H1 (cell line): ENCODE measurements around the gene SCFD1.

Experiments
- ASH2L ChIP-seq: fragments of 200-600, 300-600 bp; sonication (generic); IDR thresholded peaks from one replicate; pipeline ENCODE4 v1.7.1; 2017; ENCODE audit warnings: low read length
- CHD2 ChIP-seq: IDR thresholded peaks from 2 replicates; pipeline ENCODE4 v1.6.1; 2012; ENCODE audit warnings: low read length, improper control_type of control experiment
- CREB1 ChIP-seq: IDR thresholded peaks from 2 replicates; pipeline ENCODE4 v1.6.1; 2012; ENCODE audit warnings: inconsistent platforms
- EZH2 ChIP-seq: fragments of 200-600 bp; sonication (generic); IDR thresholded peaks from 2 replicates; pipeline ENCODE4 v1.7.1; 2012; ENCODE audit warnings: low read depth, mild to moderate bottlenecking, moderate library complexity, low read length, inconsistent platforms; ENCODE audit not compliant: severe bottlenecking
- JUN ChIP-seq: IDR thresholded peaks from 2 replicates; pipeline ENCODE4 v1.6.1; 2011; ENCODE audit warnings: low read depth, mild to moderate bottlenecking, improper control_type of control experiment, low read length
- POLR2A ChIP-seq, 2 experiments: IDR thresholded peaks; 1 replicate in 1 of 2; 2 replicates in 1 of 2; pipeline ENCODE4 v1.6.1; 2011; ENCODE audit warnings: low read depth in 2 of 2, low read length in 2 of 2, mild to moderate bottlenecking in 2 of 2; ENCODE audit errors: control extremely low read depth in 1 of 2
- SP1 ChIP-seq: IDR thresholded peaks from 2 replicates; pipeline ENCODE4 v1.6.1; 2011; ENCODE audit warnings: low read depth, low read length
- TBP ChIP-seq: IDR thresholded peaks from 2 replicates; pipeline ENCODE4 v1.6.1; 2011; ENCODE audit warnings: low read depth, low read length, improper control_type of control experiment
- YY1 ChIP-seq: IDR thresholded peaks from 2 replicates; pipeline ENCODE4 v1.6.1; 2011; ENCODE audit warnings: low read depth, mild to moderate bottlenecking, low read length
- ZNF274 ChIP-seq: IDR thresholded peaks from 2 replicates; pipeline ENCODE4 v1.7.0; 2012; ENCODE audit warnings: low read length, borderline replicate concordance; ENCODE audit errors: extremely low read depth
- TF ChIP-seq, protein P1 (sequence below), 3 experiments: IDR thresholded peaks; 1 replicate in 2 of 3; 2 replicates in 1 of 3; pipeline versions ENCODE4 v1.5.1 to v1.6.1; 2011; ENCODE audit warnings: low read length in 3 of 3, mild to moderate bottlenecking in 3 of 3, inconsistent platforms in 2 of 3, low read depth in 1 of 3, moderate library complexity in 1 of 3; ENCODE audit not compliant: insufficient read depth in 1 of 3; ENCODE audit errors: control extremely low read depth in 1 of 3

DNA sequence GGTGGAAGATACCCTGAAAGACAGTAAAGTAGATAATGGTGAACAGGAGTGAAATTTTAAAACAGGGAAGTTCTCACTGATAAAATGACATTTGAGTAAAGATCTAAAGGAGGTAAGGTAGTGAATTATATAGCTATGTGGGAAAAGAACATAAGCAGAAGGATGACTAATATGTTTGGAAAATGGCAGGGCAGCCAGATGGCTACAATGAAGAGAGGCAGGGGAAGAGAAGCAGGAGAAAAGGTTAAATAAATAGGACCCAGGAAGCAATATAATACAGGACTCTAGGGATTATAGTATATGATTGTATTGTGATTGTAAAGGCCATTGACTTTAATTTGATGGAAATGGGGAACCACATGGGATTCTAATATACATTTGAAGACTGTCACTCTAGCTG, 33.0 kb downstream of the SCFD1 start:
- TF ChIP-seq, protein P1, sequence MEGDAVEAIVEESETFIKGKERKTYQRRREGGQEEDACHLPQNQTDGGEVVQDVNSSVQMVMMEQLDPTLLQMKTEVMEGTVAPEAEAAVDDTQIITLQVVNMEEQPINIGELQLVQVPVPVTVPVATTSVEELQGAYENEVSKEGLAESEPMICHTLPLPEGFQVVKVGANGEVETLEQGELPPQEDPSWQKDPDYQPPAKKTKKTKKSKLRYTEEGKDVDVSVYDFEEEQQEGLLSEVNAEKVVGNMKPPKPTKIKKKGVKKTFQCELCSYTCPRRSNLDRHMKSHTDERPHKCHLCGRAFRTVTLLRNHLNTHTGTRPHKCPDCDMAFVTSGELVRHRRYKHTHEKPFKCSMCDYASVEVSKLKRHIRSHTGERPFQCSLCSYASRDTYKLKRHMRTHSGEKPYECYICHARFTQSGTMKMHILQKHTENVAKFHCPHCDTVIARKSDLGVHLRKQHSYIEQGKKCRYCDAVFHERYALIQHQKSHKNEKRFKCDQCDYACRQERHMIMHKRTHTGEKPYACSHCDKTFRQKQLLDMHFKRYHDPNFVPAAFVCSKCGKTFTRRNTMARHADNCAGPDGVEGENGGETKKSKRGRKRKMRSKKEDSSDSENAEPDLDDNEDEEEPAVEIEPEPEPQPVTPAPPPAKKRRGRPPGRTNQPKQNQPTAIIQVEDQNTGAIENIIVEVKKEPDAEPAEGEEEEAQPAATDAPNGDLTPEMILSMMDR (IDR thresholded peaks at IDR 0.05; ENCODE audit: control extremely low read depth in 1 of 3, insufficient read depth in 1 of 3, low read depth in 1 of 3, low read length in 3 of 3): no peak
- no peak for TF ChIP-seq JUN
- no peak for TF ChIP-seq ZNF274
- TF ChIP-seq YY1: no peak
- no peak for TF ChIP-seq EZH2
- no peak for TF ChIP-seq POLR2A (IDR thresholded peaks at IDR 0.05; ENCODE audit: control extremely low read depth in 1 of 2, low read depth in 2 of 2, low read length in 2 of 2)
- TF ChIP-seq CHD2: no peak
- TF ChIP-seq CREB1: no peak
- no peak for TF ChIP-seq TBP
- TF ChIP-seq ASH2L: no peak
- TF ChIP-seq SP1: no peak
